WTC11 (cell line): Measurements from ENCODE around the gene MEGF11. TPM values are rescaled to one million over a fixed set of nuclear protein-coding genes. Genes with fewer than 3 reads are reported as not detected.

Source experiments
- ATAC-seq: fragments of 200-7000 bp; cut with Tn5 transposase; 2 replicates; pipeline ENCODE4 v1.10.0; 2021; ENCODE audit warnings: mild to moderate bottlenecking, moderate library complexity
- CTCF ChIA-PET: fragments of 300-600 bp; sonication (Branson Sonifier 250); formaldehyde crosslinking; loops from one replicate; lab custom pipeline; 2021; ENCODE audit warnings: antibody characterized with exemption; lab: Charles Lee
- POLR2A ChIA-PET: fragments of 350-600 bp; sonication (Branson Sonifier 250); formaldehyde crosslinking; loops from one replicate; lab custom pipeline; 2021; ENCODE audit warnings: antibody characterized with exemption; lab: Charles Lee
- DNase-seq: peaks from one replicate; pipeline ENCODE4 v3.0.0; 2021; ENCODE audit warnings: low spot score
- H3K27ac Mint-ChIP-seq: 2 replicates; pipeline ENCODE4 v1.8.0; 2021; ENCODE audit warnings: mixed read lengths
- H3K27me3 Mint-ChIP-seq: 2 replicates; pipeline ENCODE4 v1.8.0; 2021; ENCODE audit warnings: low read depth, mild to moderate bottlenecking, moderate library complexity, mixed read lengths
- H3K36me3 Mint-ChIP-seq: 2 replicates; pipeline ENCODE4 v1.8.0; 2021; ENCODE audit warnings: mixed read lengths
- H3K4me1 Mint-ChIP-seq: 2 replicates; pipeline ENCODE4 v1.8.0; 2022; ENCODE audit warnings: mixed read lengths
- H3K4me3 Mint-ChIP-seq: 2 replicates; pipeline ENCODE4 v1.8.0; 2021; ENCODE audit warnings: mild to moderate bottlenecking, moderate library complexity, mixed read lengths
- H3K9me3 Mint-ChIP-seq: 2 replicates; pipeline ENCODE4 v1.8.0; 2021; ENCODE audit warnings: mixed read lengths
- ATF3 ChIP-seq: sonication (generic); formaldehyde crosslinking; conservative IDR thresholded peaks from 2 replicates; pipeline ENCODE4 v1.8.1; 2022; ENCODE audit warnings: mild to moderate bottlenecking, missing genetic modification reagents
- ELF4 ChIP-seq: sonication (generic); formaldehyde crosslinking; IDR thresholded peaks from 2 replicates; pipeline ENCODE4 v1.8.1; 2022; ENCODE audit warnings: low read depth, mild to moderate bottlenecking, moderate library complexity, missing genetic modification reagents
- JAZF1 ChIP-seq: fragments of 250-450 bp; sonication (Bioruptor Pico); IDR thresholded peaks from 2 replicates; pipeline ENCODE4 v1.9.0; 2021; ENCODE audit warnings: moderate library complexity, mild to moderate bottlenecking, inconsistent platforms
- JUN ChIP-seq: sonication (generic); formaldehyde crosslinking; IDR thresholded peaks from 2 replicates; pipeline ENCODE4 v1.8.0; 2023; ENCODE audit warnings: mild to moderate bottlenecking, missing genetic modification reagents
- MAX ChIP-seq: sonication (generic); formaldehyde crosslinking; IDR thresholded peaks from 2 replicates; pipeline ENCODE4 v1.8.0; 2022; ENCODE audit warnings: mild to moderate bottlenecking, missing genetic modification reagents
- NFATC4 ChIP-seq: fragments of 250-450 bp; sonication (Bioruptor Pico); IDR thresholded peaks from 2 replicates; pipeline ENCODE4 v1.9.0; 2021; ENCODE audit warnings: mild to moderate bottlenecking
- NFE2L1 ChIP-seq: sonication (generic); formaldehyde crosslinking; IDR thresholded peaks from 2 replicates; pipeline ENCODE4 v1.8.1; 2023; ENCODE audit warnings: missing genetic modification reagents
- NR3C1 ChIP-seq: sonication (generic); formaldehyde crosslinking; conservative IDR thresholded peaks from 2 replicates; pipeline ENCODE4 v1.8.1; 2023; ENCODE audit warnings: low read depth, mild to moderate bottlenecking, missing genetic modification reagents
- PRRX2 ChIP-seq: fragments of 250-450 bp; sonication (Bioruptor Pico); IDR thresholded peaks from 2 replicates; pipeline ENCODE4 v1.8.0; 2021; ENCODE audit warnings: mild to moderate bottlenecking
- SP1 ChIP-seq: sonication (generic); formaldehyde crosslinking; conservative IDR thresholded peaks from 2 replicates; pipeline ENCODE4 v1.8.1; 2022; ENCODE audit warnings: missing genetic modification reagents
- TCF7 ChIP-seq: sonication (generic); formaldehyde crosslinking; IDR thresholded peaks from 2 replicates; pipeline ENCODE4 v1.8.0; 2022; ENCODE audit warnings: mild to moderate bottlenecking, low read depth, missing genetic modification reagents, moderate library complexity
- USF2 ChIP-seq: sonication (generic); formaldehyde crosslinking; IDR thresholded peaks from 2 replicates; pipeline ENCODE4 v1.8.1; 2023; ENCODE audit warnings: mild to moderate bottlenecking, missing genetic modification reagents, moderate library complexity
- ZNF121 ChIP-seq: sonication (generic); formaldehyde crosslinking; IDR thresholded peaks from 2 replicates; pipeline ENCODE4 v1.8.0; 2023; ENCODE audit warnings: missing genetic modification reagents
- ZNF671 ChIP-seq: fragments of 250-450 bp; sonication (Bioruptor Pico); IDR thresholded peaks from 2 replicates; pipeline ENCODE4 v1.8.0; 2021; ENCODE audit warnings: mild to moderate bottlenecking
- total RNA-seq: library from RNA; stranded (reverse); gene quantifications from 3 replicates; pipeline ENCODE4 v1.2.3, GENCODE V29; 2021
- TF ChIP-seq, protein P1 (sequence below): sonication (generic); formaldehyde crosslinking; IDR thresholded peaks from 2 replicates; pipeline ENCODE4 v1.8.1; 2022; ENCODE audit warnings: low read depth, missing genetic modification reagents, borderline replicate concordance
- TF ChIP-seq, protein P2 (sequence below): sonication (generic); formaldehyde crosslinking; IDR thresholded peaks from 2 replicates; pipeline ENCODE4 v1.8.0; 2023; ENCODE audit warnings: missing genetic modification reagents, mild to moderate bottlenecking, borderline replicate concordance

MEGF11 gene
- total RNA-seq, 1 experiment from 2014 or later = 3.3 TPM

DNA sequence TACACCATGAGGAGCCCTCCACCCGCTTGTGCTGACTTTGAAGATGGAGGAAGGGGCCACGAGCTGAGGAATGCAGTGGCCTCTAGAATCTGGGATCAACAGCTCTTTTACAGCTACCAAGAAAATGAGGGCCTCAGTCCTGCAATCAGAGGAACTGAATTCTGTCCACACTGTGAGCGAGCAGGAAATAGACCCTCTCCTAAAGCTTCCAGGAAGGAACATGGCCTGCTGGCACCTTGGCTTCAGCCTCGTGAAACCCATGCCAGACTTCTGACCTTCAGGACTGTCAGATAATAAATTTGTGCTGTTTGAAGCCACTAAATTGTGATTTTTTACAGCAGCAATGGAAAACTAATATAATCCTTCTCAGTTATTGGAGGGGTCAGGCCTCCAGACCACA lies 322.3 kb downstream of the MEGF11 start:
- POLR2A ChIA-PET = no interaction called here
- no peaks in the 10 kb centered on the region; the same call in 1 of the 2 replicates for H3K27me3 Mint-ChIP-seq
- H3K4me3 Mint-ChIP-seq = no peak overlapping the region
- H3K9me3 Mint-ChIP-seq = no peaks in the 10 kb centered on the region
- H3K27ac Mint-ChIP-seq = no peak overlapping the region
- CTCF ChIA-PET = interaction anchor here (0.9 to 2.3 kb wide), 3 partner anchors 15 to 154 kb away, joined by 3 to 11 read pairs (median 3); no protein-coding TSS in a partner anchor
- H3K4me1 Mint-ChIP-seq = peaks cover 4% of the 10 kb centered on the region; the same call in 1 of the 2 replicates
- ATAC-seq = no peak
- no peaks in the 10 kb centered on the region for H3K36me3 Mint-ChIP-seq
- DNase-seq = no peak
- TF ChIP-seq JAZF1 (CRISPR knock-in tag) (no peak), ZNF671 (CRISPR knock-in tag) (no peak)

- POLR2A ChIA-PET = no interaction called here
- no peaks in the 10 kb centered on the region; the same call in 1 of the 2 replicates for H3K27me3 Mint-ChIP-seq
- no peak for DNase-seq
- H3K27ac Mint-ChIP-seq = no peak overlapping the region
- CTCF ChIA-PET = interaction anchor here (0.6 to 2.3 kb wide), 7 partner anchors 14 to 221 kb away, joined by 3 to 11 read pairs (median 4); partner anchors contain the start of gene RAB11A
- H3K36me3 Mint-ChIP-seq = no peaks in the 10 kb centered on the region
- no peaks in the 10 kb centered on the region for H3K9me3 Mint-ChIP-seq
- TF ChIP-seq NFATC4 = no peak
- TF ChIP-seq NR3C1 (CRISPR knock-in tag) = no peak
- TF ChIP-seq ELF4 = no peak
- no peak for TF ChIP-seq TCF7 (CRISPR knock-in tag)
- no peak for TF ChIP-seq PRRX2 (CRISPR knock-in tag)
- TF ChIP-seq, protein P1, sequence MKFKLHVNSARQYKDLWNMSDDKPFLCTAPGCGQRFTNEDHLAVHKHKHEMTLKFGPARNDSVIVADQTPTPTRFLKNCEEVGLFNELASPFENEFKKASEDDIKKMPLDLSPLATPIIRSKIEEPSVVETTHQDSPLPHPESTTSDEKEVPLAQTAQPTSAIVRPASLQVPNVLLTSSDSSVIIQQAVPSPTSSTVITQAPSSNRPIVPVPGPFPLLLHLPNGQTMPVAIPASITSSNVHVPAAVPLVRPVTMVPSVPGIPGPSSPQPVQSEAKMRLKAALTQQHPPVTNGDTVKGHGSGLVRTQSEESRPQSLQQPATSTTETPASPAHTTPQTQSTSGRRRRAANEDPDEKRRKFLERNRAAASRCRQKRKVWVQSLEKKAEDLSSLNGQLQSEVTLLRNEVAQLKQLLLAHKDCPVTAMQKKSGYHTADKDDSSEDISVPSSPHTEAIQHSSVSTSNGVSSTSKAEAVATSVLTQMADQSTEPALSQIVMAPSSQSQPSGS (CRISPR knock-in tag) = no peak
- TF ChIP-seq SP1 (CRISPR knock-in tag) = no peak
- no peak for TF ChIP-seq ATF3
- TF ChIP-seq, protein P2, sequence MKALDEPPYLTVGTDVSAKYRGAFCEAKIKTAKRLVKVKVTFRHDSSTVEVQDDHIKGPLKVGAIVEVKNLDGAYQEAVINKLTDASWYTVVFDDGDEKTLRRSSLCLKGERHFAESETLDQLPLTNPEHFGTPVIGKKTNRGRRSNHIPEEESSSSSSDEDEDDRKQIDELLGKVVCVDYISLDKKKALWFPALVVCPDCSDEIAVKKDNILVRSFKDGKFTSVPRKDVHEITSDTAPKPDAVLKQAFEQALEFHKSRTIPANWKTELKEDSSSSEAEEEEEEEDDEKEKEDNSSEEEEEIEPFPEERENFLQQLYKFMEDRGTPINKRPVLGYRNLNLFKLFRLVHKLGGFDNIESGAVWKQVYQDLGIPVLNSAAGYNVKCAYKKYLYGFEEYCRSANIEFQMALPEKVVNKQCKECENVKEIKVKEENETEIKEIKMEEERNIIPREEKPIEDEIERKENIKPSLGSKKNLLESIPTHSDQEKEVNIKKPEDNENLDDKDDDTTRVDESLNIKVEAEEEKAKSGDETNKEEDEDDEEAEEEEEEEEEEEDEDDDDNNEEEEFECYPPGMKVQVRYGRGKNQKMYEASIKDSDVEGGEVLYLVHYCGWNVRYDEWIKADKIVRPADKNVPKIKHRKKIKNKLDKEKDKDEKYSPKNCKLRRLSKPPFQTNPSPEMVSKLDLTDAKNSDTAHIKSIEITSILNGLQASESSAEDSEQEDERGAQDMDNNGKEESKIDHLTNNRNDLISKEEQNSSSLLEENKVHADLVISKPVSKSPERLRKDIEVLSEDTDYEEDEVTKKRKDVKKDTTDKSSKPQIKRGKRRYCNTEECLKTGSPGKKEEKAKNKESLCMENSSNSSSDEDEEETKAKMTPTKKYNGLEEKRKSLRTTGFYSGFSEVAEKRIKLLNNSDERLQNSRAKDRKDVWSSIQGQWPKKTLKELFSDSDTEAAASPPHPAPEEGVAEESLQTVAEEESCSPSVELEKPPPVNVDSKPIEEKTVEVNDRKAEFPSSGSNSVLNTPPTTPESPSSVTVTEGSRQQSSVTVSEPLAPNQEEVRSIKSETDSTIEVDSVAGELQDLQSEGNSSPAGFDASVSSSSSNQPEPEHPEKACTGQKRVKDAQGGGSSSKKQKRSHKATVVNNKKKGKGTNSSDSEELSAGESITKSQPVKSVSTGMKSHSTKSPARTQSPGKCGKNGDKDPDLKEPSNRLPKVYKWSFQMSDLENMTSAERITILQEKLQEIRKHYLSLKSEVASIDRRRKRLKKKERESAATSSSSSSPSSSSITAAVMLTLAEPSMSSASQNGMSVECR (CRISPR knock-in tag) = no peak
- TF ChIP-seq ZNF121 (CRISPR knock-in tag) = no peak
- no peak for TF ChIP-seq NFE2L1 (CRISPR knock-in tag)
- no peak for TF ChIP-seq USF2 (CRISPR knock-in tag)
- TF ChIP-seq JAZF1 (CRISPR knock-in tag) = no peak
- ATAC-seq = no peak
- H3K4me3 Mint-ChIP-seq = no peak overlapping the region
- H3K4me1 Mint-ChIP-seq = peaks cover 4% of the 10 kb centered on the region; the same call in 1 of the 2 replicates
Observed at GRCh38 chr15:65930134-65930533, 323.4 kb downstream of the MEGF11 start.

- Mint-ChIP-seq H3K27ac (no peak overlapping the region), H3K4me1 (peaks cover 4% of the 10 kb centered on the region; the same call in 1 of the 2 replicates), H3K9me3 (no peaks in the 10 kb centered on the region), H3K4me3 (no peak overlapping the region), H3K27me3 (no peaks in the 10 kb centered on the region; the same call in 1 of the 2 replicates), H3K36me3 (no peaks in the 10 kb centered on the region)
- DNase-seq (no peak), ATAC-seq (no peak)
- ChIA-PET POLR2A (no interaction called here), CTCF (interaction anchor here (1.2 to 2.3 kb wide), 4 partner anchors 13 to 222 kb away, joined by 4 to 11 read pairs (median 6); partner anchors contain the start of gene RAB11A)
- TF ChIP-seq PRRX2 (CRISPR knock-in tag) (no peak), JUN (CRISPR knock-in tag) (no peak), MAX (CRISPR knock-in tag) (no peak), ATF3 (no peak)
- TF ChIP-seq, protein P2 (CRISPR knock-in tag) = no peak
Observed at GRCh38 chr15:65929573-65929972, 324.0 kb downstream of the MEGF11 start.
